Measurements from ENCODE around the gene MEGF9. TPM values are rescaled to one million over a fixed set of nuclear protein-coding genes. Genes with fewer than 3 reads are reported as not detected.
"Not testable (repeated sequence)": the region's sequence is repeated elsewhere in the genome, so short reads cannot be mapped to it uniquely, and the experiment has no call there.

The MEGF9 gene
- total RNA-seq (2014; rRNA removed; shearing (Covaris generic)), result 4.2 and 7.5 TPM in 2 replicates

GRCh38 chr9:120714088-120714845, at the start of gene MEGF9:
Gene MEGF9, minus strand, starts transcription at chr9:120714470. Its CDS starts 112 bp downstream, at chr9:120714358.
- in situ Hi-C loops (cut with HindIII; ENCODE audit: low sequenced_read_pairs), result no loop called here
- DNase-seq (ENCODE audit: low spot score), result peak; percentile 99

DNA sequence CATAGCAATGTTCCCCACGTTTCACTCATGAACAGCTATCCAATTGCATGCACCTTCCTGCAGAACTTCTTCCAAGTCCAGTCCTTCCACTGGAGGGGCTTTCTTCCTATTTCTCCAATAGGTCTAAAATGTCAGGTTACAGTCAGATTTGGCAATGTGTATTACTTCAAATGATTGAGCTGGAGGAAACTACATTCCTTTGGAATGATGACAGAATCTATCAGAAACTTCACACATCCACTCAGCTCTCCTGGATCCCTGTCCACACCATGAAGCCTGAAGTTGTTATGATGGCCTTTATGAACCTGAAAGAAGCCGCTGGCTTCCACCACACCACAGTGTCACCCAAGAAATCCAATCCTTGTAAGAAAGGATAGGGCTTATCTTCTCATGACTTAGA, 46.7 kb upstream of the MEGF9 start:
- DNase-seq (ENCODE audit: low spot score), result no peak
- in situ Hi-C loops (cut with HindIII; ENCODE audit: low sequenced_read_pairs), result no loop called here

DNA sequence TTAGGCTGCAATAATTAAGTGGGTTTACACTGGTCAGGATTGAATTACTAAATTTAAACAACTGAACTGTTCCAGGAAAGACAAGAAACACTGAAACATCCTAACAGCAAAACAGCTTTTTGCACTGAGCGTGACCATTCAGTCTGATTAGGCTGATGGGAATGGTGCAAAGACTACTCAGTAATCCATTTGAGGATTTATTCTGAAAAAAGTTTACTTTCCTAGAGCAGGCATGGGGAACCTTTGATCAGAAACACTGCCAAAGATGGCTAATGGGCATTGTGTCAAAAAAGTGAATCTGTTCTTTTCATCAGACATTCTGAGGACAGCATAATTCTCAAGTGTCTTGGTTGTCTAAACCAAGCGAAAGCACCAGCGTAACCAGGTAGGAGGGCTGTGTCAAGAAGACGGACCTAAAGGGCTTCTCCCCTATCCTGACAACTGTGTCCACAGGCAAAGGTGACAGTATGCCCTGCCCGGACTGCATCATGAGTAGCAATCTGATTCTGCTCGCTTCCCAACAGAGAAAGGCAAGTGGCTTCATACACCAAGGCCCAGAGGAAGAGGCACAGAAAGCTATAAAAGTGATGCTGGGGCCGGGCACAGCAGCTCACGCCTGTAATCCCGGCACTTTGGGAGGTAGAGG, 45.6 kb upstream of the MEGF9 start:
- in situ Hi-C loops (cut with HindIII; ENCODE audit: low sequenced_read_pairs), result no loop called here
- no peak for DNase-seq (ENCODE audit: low spot score)

DNA sequence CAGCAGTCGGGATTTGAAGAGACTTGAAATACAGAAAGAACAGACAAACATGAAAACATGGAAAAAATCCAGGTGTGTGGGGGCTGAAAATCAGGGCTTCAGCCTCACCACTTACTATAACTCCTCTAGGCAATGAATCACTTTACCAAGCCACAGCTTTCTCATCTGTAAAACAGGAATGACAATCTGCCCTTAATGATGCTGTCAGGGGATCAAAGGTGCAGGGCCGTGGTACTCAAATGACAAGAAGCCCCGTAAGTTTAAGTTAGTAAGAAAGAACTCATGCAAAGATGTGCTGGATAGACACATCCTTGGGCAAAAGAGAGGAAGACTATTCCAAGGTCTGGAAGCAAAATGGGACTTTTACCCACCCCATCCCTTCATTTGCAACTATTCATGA, 44.3 kb upstream of the MEGF9 start:
- no peak for DNase-seq (ENCODE audit: low spot score)

DNA sequence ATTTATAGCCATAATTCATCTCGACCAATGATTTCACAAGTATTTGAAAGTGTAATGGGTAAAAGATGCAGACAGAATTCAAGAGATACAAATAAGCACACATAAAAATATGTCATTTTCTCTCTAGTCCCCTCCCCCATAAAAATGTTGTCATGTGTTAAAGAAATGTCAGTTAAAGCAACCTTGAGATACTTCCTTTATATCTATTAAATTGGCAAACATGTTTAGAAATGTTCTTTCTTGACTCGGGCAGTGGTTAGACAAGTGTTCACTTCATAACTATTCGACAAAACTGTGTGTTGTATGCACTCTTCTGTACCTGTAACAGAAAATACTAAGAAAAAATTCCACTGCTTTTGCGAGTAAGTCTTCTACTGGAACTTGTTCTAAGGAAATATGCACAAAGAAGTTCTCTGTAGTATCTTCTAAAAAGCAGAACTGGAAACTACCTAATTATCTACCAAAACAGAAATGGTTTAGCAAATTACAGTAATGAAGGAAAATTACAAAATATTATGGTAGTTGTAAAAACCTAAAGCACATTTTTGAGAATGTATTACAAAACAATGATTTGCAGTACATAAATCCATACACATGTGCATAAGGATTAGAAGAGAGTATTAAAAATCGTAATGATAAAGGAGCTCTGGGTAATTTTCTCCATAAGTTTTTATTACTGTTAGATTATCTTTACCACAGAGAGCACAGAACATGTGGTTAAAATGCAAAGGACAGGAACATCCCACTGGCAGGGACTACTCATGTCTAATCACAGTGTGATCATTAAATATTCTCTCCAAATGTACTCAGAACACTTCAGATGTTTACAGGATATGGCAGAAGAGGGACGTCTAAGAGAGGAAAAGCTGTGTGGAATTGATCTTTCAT, 43.0 kb upstream of the MEGF9 start:
- in situ Hi-C loops (cut with HindIII; ENCODE audit: low sequenced_read_pairs), result no loop called here
- no peak for DNase-seq (ENCODE audit: low spot score)

More for the DNA sequence above, 44.3 kb upstream of the MEGF9 start:
- in situ Hi-C loops (cut with HindIII; ENCODE audit: low sequenced_read_pairs), result no loop called here

- no peak for DNase-seq (ENCODE audit: low spot score)
- in situ Hi-C loops (cut with HindIII; ENCODE audit: low sequenced_read_pairs), result no loop called here
Observed at GRCh38 chr9:120756531-120756930, 42.3 kb upstream of the MEGF9 start.

GRCh38 chr9:120755810-120756434, 41.7 kb upstream of the MEGF9 start:
- in situ Hi-C loops (cut with HindIII; ENCODE audit: low sequenced_read_pairs), result no loop called here
- peak; percentile 72 for DNase-seq (ENCODE audit: low spot score)

GRCh38 chr9:120755044-120755443, 40.8 kb upstream of the MEGF9 start:
- no peak for DNase-seq (ENCODE audit: low spot score)

DNA sequence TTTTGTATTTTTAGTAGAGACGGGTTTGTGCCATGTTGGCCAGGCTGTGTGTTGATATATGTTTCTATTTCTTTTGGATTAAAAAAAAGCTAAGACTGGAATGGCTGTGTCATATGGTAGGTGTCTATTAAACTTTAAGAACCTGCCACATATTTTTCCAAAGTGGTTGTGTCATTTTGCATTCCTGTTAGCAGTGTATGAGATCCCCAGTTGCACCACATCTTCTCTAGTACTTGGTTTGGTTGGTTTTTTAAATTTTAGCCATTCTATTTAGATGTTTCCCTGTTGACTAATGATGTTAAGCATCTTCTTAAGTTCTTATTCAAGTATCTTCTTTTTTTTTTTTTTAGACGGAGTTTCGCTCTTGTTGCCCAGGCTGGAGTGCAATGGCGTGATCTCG, 36.2 kb upstream of the MEGF9 start:
- in situ Hi-C loops (cut with HindIII; ENCODE audit: low sequenced_read_pairs), result no loop called here
- DNase-seq (ENCODE audit: low spot score), result no peak

More at GRCh38 chr9:120755044-120755443, 40.8 kb upstream of the MEGF9 start:
- in situ Hi-C loops (cut with HindIII; ENCODE audit: low sequenced_read_pairs), result no loop called here

- DNase-seq (ENCODE audit: low spot score); in situ Hi-C loops (cut with HindIII; ENCODE audit: low sequenced_read_pairs): not testable (repeated sequence)
Observed at GRCh38 chr9:120746366-120746765, 32.1 kb upstream of the MEGF9 start.

DNA sequence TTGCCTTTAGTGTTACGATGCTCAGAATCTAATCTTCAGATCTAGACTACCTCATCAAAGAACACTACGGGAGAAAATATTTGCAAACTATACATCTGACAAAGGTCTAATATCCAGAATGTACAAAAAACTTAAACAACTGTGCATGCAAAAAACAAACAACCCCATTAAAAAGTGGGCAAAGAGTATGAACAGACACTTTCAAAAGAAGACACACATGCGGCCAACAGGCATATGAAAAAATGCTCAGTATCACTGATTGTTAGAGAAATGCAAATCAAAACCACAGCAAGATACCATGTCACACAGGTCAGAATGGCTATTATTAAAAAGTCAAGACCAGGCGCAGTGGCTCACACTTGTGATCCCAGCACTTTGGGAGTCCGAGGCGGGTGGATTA, 31.0 kb upstream of the MEGF9 start:
- in situ Hi-C loops (cut with HindIII; ENCODE audit: low sequenced_read_pairs), result no loop called here
- DNase-seq (ENCODE audit: low spot score), result no peak

GRCh38 chr9:120742951-120743416, 28.7 kb upstream of the MEGF9 start:
- peak; percentile 20 for DNase-seq (ENCODE audit: low spot score)
- in situ Hi-C loops (cut with HindIII; ENCODE audit: low sequenced_read_pairs), result no loop called here

GRCh38 chr9:120741701-120742100, 27.4 kb upstream of the MEGF9 start:
- in situ Hi-C loops (cut with HindIII; ENCODE audit: low sequenced_read_pairs), result no loop called here
- no peak for DNase-seq (ENCODE audit: low spot score)

- in situ Hi-C loops (cut with HindIII; ENCODE audit: low sequenced_read_pairs), result no loop called here
Observed at GRCh38 chr9:120741191-120741590, 26.9 kb upstream of the MEGF9 start.

GRCh38 chr9:120740132-120740531, 25.9 kb upstream of the MEGF9 start:
- in situ Hi-C loops (cut with HindIII; ENCODE audit: low sequenced_read_pairs), result no loop called here
- DNase-seq (ENCODE audit: low spot score), result no peak

More at GRCh38 chr9:120741191-120741590, 26.9 kb upstream of the MEGF9 start:
- no peak for DNase-seq (ENCODE audit: low spot score)

- DNase-seq (ENCODE audit: low spot score), result no peak
- in situ Hi-C loops (cut with HindIII; ENCODE audit: low sequenced_read_pairs), result no loop called here
Observed at GRCh38 chr9:120737416-120738165, 23.3 kb upstream of the MEGF9 start.

- in situ Hi-C loops (cut with HindIII; ENCODE audit: low sequenced_read_pairs), result no loop called here
- DNase-seq (ENCODE audit: low spot score), result no peak
Observed at GRCh38 chr9:120736881-120737280, 22.6 kb upstream of the MEGF9 start.

DNA sequence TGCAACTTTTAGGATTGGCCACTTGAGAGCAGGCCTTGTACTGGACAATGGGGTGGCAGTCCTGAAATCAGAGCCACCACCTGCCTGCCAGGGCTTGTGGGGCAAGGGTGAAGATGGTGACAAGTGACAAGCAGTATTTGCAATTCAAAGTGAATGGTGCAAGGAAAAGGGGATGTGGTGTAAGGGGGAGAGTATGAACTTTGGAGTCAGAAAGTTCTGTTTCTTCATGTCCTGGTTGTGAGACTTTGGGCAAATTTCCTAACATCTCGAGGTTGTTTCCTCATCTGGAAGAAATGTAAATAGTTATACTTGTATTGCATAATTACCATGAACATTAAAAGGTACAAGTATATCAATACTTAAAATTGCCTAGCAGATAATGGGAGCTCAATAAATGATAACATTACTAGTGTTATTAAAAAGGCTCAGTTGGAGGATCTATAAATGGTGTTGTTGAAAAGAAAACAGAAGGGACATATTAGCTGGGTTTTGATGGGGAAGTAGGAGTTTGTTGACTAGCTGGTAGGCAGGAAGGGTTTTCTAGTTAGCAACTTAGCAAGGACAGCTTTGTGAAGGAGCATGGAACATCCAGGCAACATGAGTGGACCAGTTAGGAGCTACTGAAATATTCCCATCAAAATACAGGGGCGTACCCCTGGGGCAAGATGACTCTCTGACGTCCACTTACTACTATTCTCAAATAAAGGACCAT, 21.3 kb upstream of the MEGF9 start:
- in situ Hi-C loops (cut with HindIII; ENCODE audit: low sequenced_read_pairs), result no loop called here
- no peak for DNase-seq (ENCODE audit: low spot score)
